NCI-H748 (cell line): ENCODE data around the gene TIMM23B.
A peak's percentile ranks its signal among the peaks of the same experiment; 100 is the strongest.
"Not testable (repeated sequence)": the region's sequence is repeated elsewhere in the genome, so short reads cannot be mapped to it uniquely, and the experiment has no call there.

Experiments used
- DNase-seq: peaks from one replicate; lab custom pipeline; 2025; ENCODE audit not compliant: unreplicated experiment; lab: John Stamatoyannopoulos, UW

Gene TIMM23B

GRCh38 chr10:49972094-49972493 lies 30.2 kb downstream of the TIMM23B start:
- DNase-seq = not testable (repeated sequence)

GRCh38 chr10:49977756-49978155 lies 35.9 kb downstream of the TIMM23B start:
- not testable (repeated sequence) for DNase-seq

- DNase-seq = not testable (repeated sequence)
Observed at GRCh38 chr10:49987207-49987606, 45.4 kb downstream of the TIMM23B start.

- DNase-seq = not testable (repeated sequence)
Observed at GRCh38 chr10:49988376-49988775, 46.5 kb downstream of the TIMM23B start, which contains the start of gene AGAP6. Gene AGAP6 (plus strand): TSS chr10:49988406. CDS start chr10:49988716, 310 bp downstream.

GRCh38 chr10:49995321-49995720 lies 53.5 kb downstream of the TIMM23B start:
- not testable (repeated sequence) for DNase-seq

- not testable (repeated sequence) for DNase-seq
Observed at GRCh38 chr10:50014024-50014423, 72.2 kb downstream of the TIMM23B start.

GRCh38 chr10:50015596-50016220 lies 73.9 kb downstream of the TIMM23B start:
- DNase-seq = not testable (repeated sequence)

GRCh38 chr10:50016926-50017325 lies 75.1 kb downstream of the TIMM23B start:
- not testable (repeated sequence) for DNase-seq

GRCh38 chr10:50017646-50018045 lies 75.8 kb downstream of the TIMM23B start:
- not testable (repeated sequence) for DNase-seq

- peak; percentile 11 for DNase-seq
Observed at GRCh38 chr10:50019279-50019678, 77.4 kb downstream of the TIMM23B start.

GRCh38 chr10:50020451-50021024 lies 78.7 kb downstream of the TIMM23B start:
- DNase-seq = not testable (repeated sequence)

- no peak for DNase-seq
Observed at GRCh38 chr10:50021646-50022045, 79.8 kb downstream of the TIMM23B start.
